Ascending aorta (tissue), 2 donors: ENCODE results near the gene TGDS. TPM values are rescaled to one million over a fixed set of nuclear protein-coding genes. Genes with fewer than 3 reads are reported as not detected.
A peak's percentile ranks its signal among the peaks of the same experiment; 100 is the strongest.

Source experiments
- DNase-seq, 2 donors: peaks; one replicate each; pipeline ENCODE4 v3.0.0-alpha.2; 2019; ENCODE audit warnings: low spot score in 2 of 2
- H3K27ac ChIP-seq, 2 donors: fragments of 200-600 bp; sonication (generic); one replicate each; pipeline ENCODE4 v1.5.1; 2016 to 2017; ENCODE audit warnings: mild to moderate bottlenecking in 1 of 2
- H3K27me3 ChIP-seq: fragments of 200-600 bp; sonication (generic); one replicate; pipeline ENCODE4 v1.5.1; 2017
- H3K36me3 ChIP-seq, 2 donors: fragments of 200-600 bp; sonication (generic); one replicate each; pipeline ENCODE4 v1.5.1; 2016
- H3K4me1 ChIP-seq, 2 donors: fragments of 200-600 bp; sonication (generic); one replicate each; pipeline ENCODE4 v1.5.1; 2016 to 2017; ENCODE audit warnings: mild to moderate bottlenecking in 1 of 2
- H3K4me3 ChIP-seq, 2 donors: fragments of 200-600 bp; sonication (generic); one replicate each; pipeline ENCODE4 v1.5.1; 2016 to 2017; ENCODE audit warnings: mild to moderate bottlenecking in 1 of 2
- H3K9me3 ChIP-seq, 2 donors: fragments of 200-600 bp; sonication (generic); one replicate each; pipeline ENCODE4 v1.5.1; 2016
- intact Hi-C: fragments of 100-400 bp; cut with DNase I; formaldehyde crosslinking; loops from one replicate; pipeline ENCODE4 v1.15.1; 2023
- total RNA-seq: library from RNA; depleted of rRNA; stranded (reverse); fragments of >200 nt; gene quantifications from one replicate; pipeline ENCODE4 v1.1.0, GENCODE V29; 2016
- TF ChIP-seq, protein P1 (sequence below), 3 experiments: fragments of 200-600 bp in 2 of 3; fragments of 450-650 bp in 1 of 3; sonication (generic) in 2 of 3; IDR thresholded peaks; one replicate each; pipeline ENCODE4 v1.5.1; 2016 to 2019; ENCODE audit warnings: antibody characterized with exemption in 3 of 3, mild to moderate bottlenecking in 1 of 3, moderate library complexity in 1 of 3

TGDS gene
- total RNA-seq, 1 donor from 2014 or later: 22.6 TPM

- H3K36me3 ChIP-seq: peaks cover 0 to 31% of the 10 kb centered on the region in 2 donors
- no peaks in the 10 kb centered on the region for H3K9me3 ChIP-seq
- no peaks in the 10 kb centered on the region for H3K4me1 ChIP-seq
- no peak for DNase-seq
- H3K27me3 ChIP-seq: no peaks in the 10 kb centered on the region
- intact Hi-C loops: no loop called here
- TF ChIP-seq, protein P1, sequence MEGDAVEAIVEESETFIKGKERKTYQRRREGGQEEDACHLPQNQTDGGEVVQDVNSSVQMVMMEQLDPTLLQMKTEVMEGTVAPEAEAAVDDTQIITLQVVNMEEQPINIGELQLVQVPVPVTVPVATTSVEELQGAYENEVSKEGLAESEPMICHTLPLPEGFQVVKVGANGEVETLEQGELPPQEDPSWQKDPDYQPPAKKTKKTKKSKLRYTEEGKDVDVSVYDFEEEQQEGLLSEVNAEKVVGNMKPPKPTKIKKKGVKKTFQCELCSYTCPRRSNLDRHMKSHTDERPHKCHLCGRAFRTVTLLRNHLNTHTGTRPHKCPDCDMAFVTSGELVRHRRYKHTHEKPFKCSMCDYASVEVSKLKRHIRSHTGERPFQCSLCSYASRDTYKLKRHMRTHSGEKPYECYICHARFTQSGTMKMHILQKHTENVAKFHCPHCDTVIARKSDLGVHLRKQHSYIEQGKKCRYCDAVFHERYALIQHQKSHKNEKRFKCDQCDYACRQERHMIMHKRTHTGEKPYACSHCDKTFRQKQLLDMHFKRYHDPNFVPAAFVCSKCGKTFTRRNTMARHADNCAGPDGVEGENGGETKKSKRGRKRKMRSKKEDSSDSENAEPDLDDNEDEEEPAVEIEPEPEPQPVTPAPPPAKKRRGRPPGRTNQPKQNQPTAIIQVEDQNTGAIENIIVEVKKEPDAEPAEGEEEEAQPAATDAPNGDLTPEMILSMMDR (IDR thresholded peaks at IDR 0.05): no peak
- H3K27ac ChIP-seq: no peak overlapping the region
- no peak overlapping the region for H3K4me3 ChIP-seq
Observed at GRCh38 chr13:94607939-94608338, 12.0 kb upstream of the TGDS start.

- H3K4me3 ChIP-seq: no peak overlapping the region
- H3K27me3 ChIP-seq: no peaks in the 10 kb centered on the region
- no peaks in the 10 kb centered on the region for H3K9me3 ChIP-seq
- H3K4me1 ChIP-seq: peaks cover 0 to 2% of the 10 kb centered on the region in 2 donors
- H3K36me3 ChIP-seq: peaks cover 0 to 31% of the 10 kb centered on the region in 2 donors
- intact Hi-C loops: no loop called here
- DNase-seq: no peak
- no peak overlapping the region for H3K27ac ChIP-seq
- TF ChIP-seq, protein P1 (IDR thresholded peaks at IDR 0.05): no peak
Observed at GRCh38 chr13:94607056-94607455, 11.1 kb upstream of the TGDS start.

- TF ChIP-seq, protein P1 (IDR thresholded peaks at IDR 0.05): no peak
- intact Hi-C loops: loop anchor here (5.0 kb wide), 1 partner anchor 1375 kb away; the partner anchor contains the start of gene GPC6
- Histone ChIP-seq H3K27me3 (no peaks in the 10 kb centered on the region), H3K9me3 (no peaks in the 10 kb centered on the region), H3K4me3 (peak overlapping the region; percentile 90 to 92), H3K27ac (peak overlapping the region; percentile 84 to 89), H3K36me3 (peaks cover 0 to 22% of the 10 kb centered on the region in 2 donors), H3K4me1 (peaks cover 0 to 3% of the 10 kb centered on the region in 2 donors)
- no peak for DNase-seq
Observed at GRCh38 chr13:94602467-94602866, 6.5 kb upstream of the TGDS start.

DNA sequence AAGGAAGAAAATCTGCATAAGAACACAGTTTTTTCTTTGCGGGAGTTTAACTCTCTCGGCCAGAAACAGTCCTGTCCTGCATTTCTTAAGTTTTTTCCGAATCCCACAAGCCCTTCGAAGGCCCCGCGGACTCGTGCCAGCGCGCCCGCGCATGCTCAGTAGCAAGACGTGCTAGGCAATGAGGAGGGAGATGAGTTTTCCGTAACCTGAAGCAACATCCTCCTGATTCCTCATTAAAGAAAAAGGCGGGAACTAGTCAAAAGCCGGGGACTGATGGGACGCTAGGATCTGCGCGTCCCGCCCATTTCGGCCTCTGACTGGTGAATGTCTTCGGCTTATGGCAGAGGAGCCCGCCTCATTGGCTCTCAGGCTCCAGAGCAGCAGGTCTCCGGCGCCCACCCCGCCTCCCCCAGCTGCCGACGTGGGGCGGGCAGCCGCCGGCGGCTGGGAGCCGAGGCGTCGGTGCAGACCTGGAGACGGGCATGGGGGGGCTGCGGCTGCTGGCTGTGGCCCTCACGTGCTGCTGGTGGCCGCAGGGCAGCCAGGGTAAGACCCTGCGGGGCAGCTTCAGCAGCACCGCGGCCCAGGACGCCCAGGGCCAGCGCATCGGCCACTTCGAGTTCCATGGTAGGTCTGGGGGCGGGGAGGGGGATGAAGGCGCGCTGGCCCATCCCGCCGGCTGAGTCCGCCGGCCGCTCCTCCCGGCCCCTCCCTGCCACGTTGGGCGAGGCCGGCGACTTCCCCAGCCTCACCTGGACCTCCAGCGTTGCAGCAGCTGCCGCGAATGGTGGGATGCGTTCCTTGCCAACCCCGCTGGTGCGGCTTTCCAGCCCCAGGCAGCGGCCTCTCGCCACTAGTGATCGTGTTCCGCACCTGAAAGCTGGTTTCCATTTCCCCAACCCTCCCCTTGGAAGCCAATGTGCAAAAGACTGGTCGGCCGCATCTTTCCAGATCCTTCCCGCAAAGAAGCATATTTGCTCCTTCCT is 5.8 kb upstream of the TGDS start, which contains the start of gene GPR180:
GPR180 (plus strand) TSS at position 412 of the 986 bp plus-strand sequence; CDS start at position 483, 71 bp downstream.
- peaks cover 0 to 15% of the 10 kb centered on the region in 2 donors for H3K36me3 ChIP-seq
- peak within 1 kb of the TSS; percentile 90 to 92 for H3K4me3 ChIP-seq
- peaks cover 0 to 3% of the 10 kb centered on the region in 2 donors for H3K4me1 ChIP-seq
- TF ChIP-seq, protein P1 (IDR thresholded peaks at IDR 0.05): no peak
- intact Hi-C loops: loop anchor here (5.0 kb wide), 1 partner anchor 1374 kb away; the partner anchor contains the start of gene GPC6
- no peaks in the 10 kb centered on the region for H3K27me3 ChIP-seq
- peak; percentile 94 to 99 for DNase-seq
- no peaks in the 10 kb centered on the region for H3K9me3 ChIP-seq
- peak within 1 kb of the TSS; percentile 84 to 89 for H3K27ac ChIP-seq

- Histone ChIP-seq H3K36me3 (no peaks in the 10 kb centered on the region), H3K27ac (no peak overlapping the region), H3K27me3 (no peaks in the 10 kb centered on the region), H3K4me3 (no peak overlapping the region), H3K9me3 (no peaks in the 10 kb centered on the region), H3K4me1 (peaks cover 4 to 5% of the 10 kb centered on the region in 2 donors)
- TF ChIP-seq, protein P1 (IDR thresholded peaks at IDR 0.05): no peak
- intact Hi-C loops: loop anchor here (5.0 kb wide), 1 partner anchor 1373 kb away; the partner anchor contains the start of gene GPC6
- no peak for DNase-seq
Observed at GRCh38 chr13:94599877-94600276, 3.9 kb upstream of the TGDS start.
